ENCODE measurements around the gene CDH15. TPM values are rescaled to one million over a fixed set of nuclear protein-coding genes. Genes with fewer than 3 reads are reported as not detected.
A peak's percentile ranks its signal among the peaks of the same experiment; 100 is the strongest.

CDH15 gene
- total and polyA plus RNA-seq, 8 donors, result 0.29 to 4.2 (median 0.43) TPM

GRCh38 chr16:89129378-89129777 is 42.2 kb upstream of the CDH15 start:
- Histone ChIP-seq H3K9me3 (no peaks in the 10 kb centered on the region), H3K27ac (no peak overlapping the region), H3K4me1 (no peaks in the 10 kb centered on the region), H3K36me3 (peaks cover 0 to 53% of the 10 kb centered on the region in 2 donors), H3K27me3 (no peaks in the 10 kb centered on the region), H3K4me3 (no peak overlapping the region)
- intact Hi-C loops (cut with DNase I), result no loop called here
- TF ChIP-seq, protein P1, sequence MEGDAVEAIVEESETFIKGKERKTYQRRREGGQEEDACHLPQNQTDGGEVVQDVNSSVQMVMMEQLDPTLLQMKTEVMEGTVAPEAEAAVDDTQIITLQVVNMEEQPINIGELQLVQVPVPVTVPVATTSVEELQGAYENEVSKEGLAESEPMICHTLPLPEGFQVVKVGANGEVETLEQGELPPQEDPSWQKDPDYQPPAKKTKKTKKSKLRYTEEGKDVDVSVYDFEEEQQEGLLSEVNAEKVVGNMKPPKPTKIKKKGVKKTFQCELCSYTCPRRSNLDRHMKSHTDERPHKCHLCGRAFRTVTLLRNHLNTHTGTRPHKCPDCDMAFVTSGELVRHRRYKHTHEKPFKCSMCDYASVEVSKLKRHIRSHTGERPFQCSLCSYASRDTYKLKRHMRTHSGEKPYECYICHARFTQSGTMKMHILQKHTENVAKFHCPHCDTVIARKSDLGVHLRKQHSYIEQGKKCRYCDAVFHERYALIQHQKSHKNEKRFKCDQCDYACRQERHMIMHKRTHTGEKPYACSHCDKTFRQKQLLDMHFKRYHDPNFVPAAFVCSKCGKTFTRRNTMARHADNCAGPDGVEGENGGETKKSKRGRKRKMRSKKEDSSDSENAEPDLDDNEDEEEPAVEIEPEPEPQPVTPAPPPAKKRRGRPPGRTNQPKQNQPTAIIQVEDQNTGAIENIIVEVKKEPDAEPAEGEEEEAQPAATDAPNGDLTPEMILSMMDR (IDR thresholded peaks at IDR 0.05), result no peak
- ATAC-seq, result no peak
- no peak for DNase-seq

- intact Hi-C loops (cut with DNase I), result no loop called here
- Histone ChIP-seq H3K9me3 (no peaks in the 10 kb centered on the region), H3K27ac (no peak overlapping the region), H3K36me3 (peaks cover 0 to 56% of the 10 kb centered on the region in 2 donors), H3K27me3 (no peaks in the 10 kb centered on the region), H3K4me1 (no peaks in the 10 kb centered on the region), H3K4me3 (no peak overlapping the region)
- TF ChIP-seq, protein P1 (IDR thresholded peaks at IDR 0.05), result no peak
- no peak for ATAC-seq
- no peak for DNase-seq
Measured at GRCh38 chr16:89130448-89130847, 41.1 kb upstream of the CDH15 start.

GRCh38 chr16:89131783-89132182 is 39.8 kb upstream of the CDH15 start:
- H3K27ac ChIP-seq, result no peak overlapping the region
- H3K4me1 ChIP-seq, result no peaks in the 10 kb centered on the region
- no peak for ATAC-seq
- TF ChIP-seq, protein P1 (IDR thresholded peaks at IDR 0.05), result no peak
- intact Hi-C loops (cut with DNase I), result no loop called here
- peaks cover 0 to 66% of the 10 kb centered on the region in 2 donors for H3K36me3 ChIP-seq
- DNase-seq, result no peak
- no peaks in the 10 kb centered on the region for H3K27me3 ChIP-seq
- no peaks in the 10 kb centered on the region for H3K9me3 ChIP-seq
- no peak overlapping the region for H3K4me3 ChIP-seq

DNA sequence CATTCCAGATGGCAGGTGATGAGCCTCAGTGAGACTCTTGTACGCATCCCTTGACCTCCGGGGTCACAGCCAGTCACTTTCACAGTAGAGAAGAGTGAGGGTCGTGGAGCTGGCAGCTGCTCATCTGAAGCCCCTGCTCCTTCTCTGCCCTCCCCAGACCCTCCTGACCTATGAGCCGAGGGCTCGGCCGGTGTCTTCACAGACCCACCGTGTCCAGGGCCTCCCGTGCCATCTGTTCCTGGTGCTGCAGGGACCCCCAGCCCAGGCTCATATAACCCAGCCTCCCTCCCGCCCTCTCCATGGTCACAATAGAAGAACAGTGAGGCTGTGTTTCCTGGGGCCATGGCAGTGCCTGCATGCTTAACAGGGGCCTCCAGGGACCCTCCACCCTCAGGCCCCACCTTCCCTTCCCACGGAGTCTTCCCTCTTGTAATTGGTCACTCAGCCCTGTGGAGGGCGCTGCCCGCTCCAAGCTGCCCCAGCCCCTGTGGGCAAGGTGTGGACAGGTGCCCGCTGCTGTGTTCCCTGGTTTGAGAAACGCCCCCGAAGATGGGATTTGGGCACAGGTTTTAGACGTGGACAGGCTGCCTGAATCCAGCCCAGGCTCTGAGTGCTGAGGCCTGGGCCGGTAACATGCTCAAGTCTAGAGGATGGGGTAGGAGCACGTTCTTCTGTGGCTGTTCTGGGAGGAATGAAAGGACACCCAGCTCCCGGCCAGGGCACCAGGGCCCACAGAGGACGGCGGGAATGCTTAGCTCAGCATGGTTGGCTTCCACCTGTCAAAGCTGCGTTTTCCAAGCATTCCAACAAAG is 39.1 kb upstream of the CDH15 start:
- DNase-seq (peak in 1 of 4 donors; percentile 29), ATAC-seq (no peak)
- intact Hi-C loops (cut with DNase I), result no loop called here
- peaks cover 0 to 69% of the 10 kb centered on the region in 2 donors for H3K36me3 ChIP-seq
- TF ChIP-seq, protein P1 (IDR thresholded peaks at IDR 0.05), result no peak
- no peaks in the 10 kb centered on the region for H3K4me1 ChIP-seq
- H3K27me3 ChIP-seq, result no peaks in the 10 kb centered on the region
- H3K27ac ChIP-seq, result no peak overlapping the region
- H3K4me3 ChIP-seq, result no peak overlapping the region
- no peaks in the 10 kb centered on the region for H3K9me3 ChIP-seq

DNA sequence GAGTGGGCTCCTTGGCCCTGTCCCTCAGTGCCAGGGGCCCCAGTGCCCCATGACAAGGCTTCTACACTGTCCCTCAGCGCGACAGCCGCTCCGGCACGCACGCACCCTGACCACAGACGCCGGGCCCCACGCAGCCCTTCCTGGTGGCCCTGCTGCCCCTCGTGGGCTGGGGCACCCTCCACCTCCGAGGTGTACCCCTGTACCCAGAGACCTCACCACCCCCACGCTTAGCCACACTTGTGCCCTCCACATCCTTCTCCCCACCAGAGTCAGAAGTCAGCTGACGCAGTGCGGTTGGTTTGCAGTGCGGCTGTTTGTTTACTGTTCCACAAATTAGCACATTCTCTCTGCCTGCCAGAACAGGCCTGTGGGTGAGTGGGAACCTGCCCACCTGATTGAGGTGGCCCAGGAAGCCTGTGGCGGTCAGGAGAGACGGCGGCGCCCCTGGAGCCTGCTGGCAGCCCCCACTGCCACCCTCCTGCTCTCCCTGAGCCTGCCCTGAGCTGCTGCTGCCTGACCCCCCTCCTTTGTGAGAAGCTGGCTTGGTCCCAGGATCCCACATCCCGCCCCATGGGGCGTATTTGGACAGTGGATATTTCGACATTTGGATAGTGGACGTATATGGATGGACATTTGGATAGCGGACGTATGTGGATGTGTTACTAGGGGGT is 38.0 kb upstream of the CDH15 start:
- TF ChIP-seq, protein P1 (IDR thresholded peaks at IDR 0.05), result no peak
- ATAC-seq, result no peak
- Histone ChIP-seq H3K4me1 (no peaks in the 10 kb centered on the region), H3K36me3 (peaks cover 0 to 77% of the 10 kb centered on the region in 2 donors), H3K4me3 (no peak overlapping the region), H3K9me3 (no peaks in the 10 kb centered on the region), H3K27ac (no peak overlapping the region), H3K27me3 (no peaks in the 10 kb centered on the region)
- DNase-seq, result peak in 1 of 4 donors; percentile 66
- intact Hi-C loops (cut with DNase I), result no loop called here

Data from left lung (tissue), 10 donors.